ENCODE data around the gene LIN37.

DNA sequence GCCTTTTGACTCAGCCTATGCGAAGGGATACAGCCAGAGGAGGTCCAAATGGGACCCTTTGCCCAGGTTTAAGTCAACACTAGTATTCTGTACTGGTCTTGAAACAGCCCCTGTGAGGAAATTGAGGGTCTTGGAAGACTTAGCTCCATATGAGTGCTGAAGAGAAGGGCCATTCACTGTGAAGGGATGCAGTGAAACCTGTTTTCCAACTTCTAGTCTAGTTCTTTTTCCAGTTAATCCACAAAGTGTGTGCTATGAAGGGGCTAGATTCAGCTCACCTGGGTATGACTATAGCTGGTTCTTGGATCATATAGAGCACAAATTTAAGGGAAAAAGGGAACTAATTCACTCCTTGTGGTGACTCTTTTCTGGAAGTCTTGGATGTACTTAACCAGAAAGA, 40.0 kb upstream of the LIN37 start:
- TF ChIP-seq, protein P1, sequence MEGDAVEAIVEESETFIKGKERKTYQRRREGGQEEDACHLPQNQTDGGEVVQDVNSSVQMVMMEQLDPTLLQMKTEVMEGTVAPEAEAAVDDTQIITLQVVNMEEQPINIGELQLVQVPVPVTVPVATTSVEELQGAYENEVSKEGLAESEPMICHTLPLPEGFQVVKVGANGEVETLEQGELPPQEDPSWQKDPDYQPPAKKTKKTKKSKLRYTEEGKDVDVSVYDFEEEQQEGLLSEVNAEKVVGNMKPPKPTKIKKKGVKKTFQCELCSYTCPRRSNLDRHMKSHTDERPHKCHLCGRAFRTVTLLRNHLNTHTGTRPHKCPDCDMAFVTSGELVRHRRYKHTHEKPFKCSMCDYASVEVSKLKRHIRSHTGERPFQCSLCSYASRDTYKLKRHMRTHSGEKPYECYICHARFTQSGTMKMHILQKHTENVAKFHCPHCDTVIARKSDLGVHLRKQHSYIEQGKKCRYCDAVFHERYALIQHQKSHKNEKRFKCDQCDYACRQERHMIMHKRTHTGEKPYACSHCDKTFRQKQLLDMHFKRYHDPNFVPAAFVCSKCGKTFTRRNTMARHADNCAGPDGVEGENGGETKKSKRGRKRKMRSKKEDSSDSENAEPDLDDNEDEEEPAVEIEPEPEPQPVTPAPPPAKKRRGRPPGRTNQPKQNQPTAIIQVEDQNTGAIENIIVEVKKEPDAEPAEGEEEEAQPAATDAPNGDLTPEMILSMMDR (IDR thresholded peaks at IDR 0.05; ENCODE audit: insufficient read depth, low read length, poor library complexity, severe bottlenecking) = no peak
- no peak for TF ChIP-seq EZH2phosphoT487 (conservative IDR thresholded peaks at IDR 0.05; ENCODE audit: low read length)
